Midbrain (tissue), 1 donor: ENCODE data around the gene HOXD8.

Experiments
- DNase-seq: peaks from one replicate; lab custom pipeline; 2025; lab: John Stamatoyannopoulos, UW

The HOXD8 gene

DNA sequence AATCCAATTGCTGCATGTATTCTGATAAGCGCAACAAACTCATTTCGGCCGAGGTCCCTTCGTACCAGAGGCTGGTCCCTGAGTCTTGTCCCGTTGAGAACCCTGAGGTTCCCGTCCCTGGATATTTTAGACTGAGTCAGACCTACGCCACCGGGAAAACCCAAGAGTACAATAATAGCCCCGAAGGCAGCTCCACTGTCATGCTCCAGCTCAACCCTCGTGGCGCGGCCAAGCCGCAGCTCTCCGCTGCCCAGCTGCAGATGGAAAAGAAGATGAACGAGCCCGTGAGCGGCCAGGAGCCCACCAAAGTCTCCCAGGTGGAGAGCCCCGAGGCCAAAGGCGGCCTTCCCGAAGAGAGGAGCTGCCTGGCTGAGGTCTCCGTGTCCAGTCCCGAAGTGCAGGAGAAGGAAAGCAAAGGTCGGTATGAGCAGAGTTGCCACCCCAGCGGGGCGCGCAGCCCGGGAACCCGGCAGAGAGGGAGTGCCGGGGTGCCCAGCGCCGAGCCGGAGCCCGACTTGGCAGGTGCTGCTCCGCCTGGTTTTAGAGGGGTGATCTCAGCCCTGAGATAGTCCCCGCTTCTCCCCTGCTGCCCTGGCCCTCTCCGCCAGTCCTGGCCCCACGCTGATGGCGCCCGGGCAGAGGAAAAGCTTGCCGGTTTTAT is 12.2 kb upstream of the HOXD8 start:
- no peak for DNase-seq

- DNase-seq = no peak
These were observed 11.6 kb upstream of the HOXD8 start for GRCh38 chr2:176117823-176118371.

- DNase-seq = no peak
These were observed 10.7 kb upstream of the HOXD8 start for GRCh38 chr2:176118601-176119339.

DNA sequence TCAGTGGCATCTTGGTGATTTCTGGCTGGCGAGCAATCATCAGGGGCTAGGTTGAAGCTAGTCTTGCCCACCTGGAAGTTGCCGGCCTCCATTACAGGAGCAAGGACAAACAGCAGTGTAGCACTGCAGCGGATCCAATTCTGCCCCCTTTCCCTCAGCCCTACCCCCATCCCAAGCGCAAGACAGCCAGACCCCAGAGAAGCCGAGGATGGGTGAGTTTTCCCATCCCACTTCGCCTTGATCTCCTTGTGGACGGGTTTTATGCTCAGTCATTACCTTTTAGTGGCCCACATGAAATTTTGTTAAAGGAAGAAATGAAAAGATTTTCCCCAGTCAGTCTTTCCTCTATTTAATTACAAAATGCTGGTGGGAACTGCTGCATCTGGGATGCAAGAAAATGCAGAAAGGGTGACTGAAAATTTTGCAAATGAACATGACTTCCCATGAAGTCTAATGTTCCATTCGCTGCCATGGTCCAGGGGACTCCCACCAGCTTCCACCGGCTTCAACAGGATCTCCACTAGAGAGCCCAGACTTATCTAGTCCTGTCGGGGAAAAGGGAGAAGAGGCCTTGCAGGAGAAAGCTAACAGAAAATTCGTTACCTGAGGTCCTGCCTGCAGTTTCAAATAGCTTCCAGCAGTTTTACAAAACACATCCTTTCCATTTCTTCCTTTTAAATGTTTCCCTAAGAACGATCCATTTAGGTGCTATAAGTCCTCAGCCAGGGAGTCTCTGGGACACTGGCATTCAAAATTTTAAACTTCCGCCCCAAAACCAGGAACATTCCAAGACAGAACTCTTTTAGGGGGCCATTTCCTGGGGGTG is 8.9 kb upstream of the HOXD8 start:
- no peak for DNase-seq

GRCh38 chr2:176121190-176122051 is 8.1 kb upstream of the HOXD8 start:
- no peak for DNase-seq

DNA sequence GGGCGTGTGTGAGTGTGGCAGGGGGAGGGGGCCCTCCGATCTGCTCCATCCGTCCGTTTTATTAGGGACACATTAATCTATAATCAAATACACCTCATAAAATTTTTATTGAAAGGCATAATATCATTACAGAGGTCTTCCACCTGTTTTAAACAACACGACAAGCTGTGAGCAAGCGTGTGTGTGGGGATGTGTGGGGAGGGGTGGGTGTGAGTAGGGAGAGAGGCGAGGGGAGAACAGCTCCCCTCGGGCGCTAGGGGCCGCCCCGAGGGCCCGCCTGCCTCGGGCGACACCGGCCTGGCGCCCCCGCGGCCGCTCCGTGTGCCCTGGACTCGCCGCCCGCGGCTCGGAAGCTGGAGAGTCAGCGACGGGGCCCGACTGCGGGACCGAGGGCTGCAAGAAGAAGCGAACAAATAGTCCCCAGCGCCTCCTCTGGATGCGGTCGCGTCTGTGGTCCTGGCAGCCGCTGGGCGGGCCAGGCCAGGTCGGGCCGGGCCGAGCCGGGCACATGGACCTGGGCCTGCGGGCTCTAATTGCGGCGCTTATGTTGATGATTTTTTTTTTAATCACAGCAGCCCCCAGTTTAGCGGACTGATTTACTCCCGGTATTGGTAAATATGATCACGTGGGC is 7.3 kb upstream of the HOXD8 start:
- DNase-seq = no peak

- DNase-seq = no peak
These were observed 6.7 kb upstream of the HOXD8 start, which contains the start of gene HOXD9 for GRCh38 chr2:176122683-176123410. TSS of gene HOXD9 (plus strand) at chr2:176122719. CDS start at chr2:176122769, 50 bp downstream.

GRCh38 chr2:176123411-176124109 is 5.9 kb upstream of the HOXD8 start:
- DNase-seq = no peak

- DNase-seq = no peak
These were observed 5.2 kb upstream of the HOXD8 start for GRCh38 chr2:176124110-176124946.

GRCh38 chr2:176124947-176125771 is 4.3 kb upstream of the HOXD8 start:
- DNase-seq = no peak

GRCh38 chr2:176125772-176126054 is 3.8 kb upstream of the HOXD8 start:
- no peak for DNase-seq

DNA sequence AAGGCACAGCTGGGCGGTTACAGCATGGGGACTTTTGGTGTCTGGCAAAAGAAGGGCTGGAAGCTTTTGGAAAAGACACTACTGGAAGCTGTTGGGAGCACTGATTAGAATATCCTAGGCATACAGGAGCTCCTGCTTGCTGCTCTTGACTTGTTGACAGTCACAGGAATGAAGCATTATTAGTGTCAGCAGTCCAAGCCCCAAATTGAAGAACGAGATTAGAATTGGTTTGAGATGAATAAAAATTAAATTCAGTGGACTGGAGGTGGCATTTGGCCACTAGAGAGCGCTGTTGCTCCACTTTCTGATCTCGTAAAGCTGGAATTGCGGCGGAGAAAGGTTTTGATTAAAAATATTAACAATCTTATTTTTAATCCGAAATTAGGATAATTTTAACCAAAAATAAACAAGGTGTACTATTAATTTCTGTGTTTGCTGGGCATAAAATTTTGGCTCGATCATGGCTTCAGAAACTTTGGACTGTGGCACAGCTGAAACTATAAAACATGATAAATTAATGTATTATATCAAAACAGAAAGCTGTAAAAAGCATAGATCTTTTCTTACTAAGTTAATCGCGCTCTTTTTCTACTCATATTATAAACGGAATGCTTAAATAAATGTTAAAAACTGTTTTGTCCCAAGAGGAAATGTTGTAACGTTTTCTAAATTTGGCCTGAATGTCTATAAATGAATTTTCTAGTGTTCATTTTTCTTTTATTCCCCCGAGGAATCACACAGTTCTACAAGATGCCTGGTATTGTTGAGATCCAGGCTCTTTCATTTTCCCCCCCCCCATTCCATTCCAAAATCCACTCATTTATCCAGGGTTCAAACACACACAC is 2.4 kb upstream of the HOXD8 start:
- DNase-seq = peak; percentile 71

GRCh38 chr2:176127774-176128072 is 1.8 kb upstream of the HOXD8 start:
- DNase-seq = no peak

DNA sequence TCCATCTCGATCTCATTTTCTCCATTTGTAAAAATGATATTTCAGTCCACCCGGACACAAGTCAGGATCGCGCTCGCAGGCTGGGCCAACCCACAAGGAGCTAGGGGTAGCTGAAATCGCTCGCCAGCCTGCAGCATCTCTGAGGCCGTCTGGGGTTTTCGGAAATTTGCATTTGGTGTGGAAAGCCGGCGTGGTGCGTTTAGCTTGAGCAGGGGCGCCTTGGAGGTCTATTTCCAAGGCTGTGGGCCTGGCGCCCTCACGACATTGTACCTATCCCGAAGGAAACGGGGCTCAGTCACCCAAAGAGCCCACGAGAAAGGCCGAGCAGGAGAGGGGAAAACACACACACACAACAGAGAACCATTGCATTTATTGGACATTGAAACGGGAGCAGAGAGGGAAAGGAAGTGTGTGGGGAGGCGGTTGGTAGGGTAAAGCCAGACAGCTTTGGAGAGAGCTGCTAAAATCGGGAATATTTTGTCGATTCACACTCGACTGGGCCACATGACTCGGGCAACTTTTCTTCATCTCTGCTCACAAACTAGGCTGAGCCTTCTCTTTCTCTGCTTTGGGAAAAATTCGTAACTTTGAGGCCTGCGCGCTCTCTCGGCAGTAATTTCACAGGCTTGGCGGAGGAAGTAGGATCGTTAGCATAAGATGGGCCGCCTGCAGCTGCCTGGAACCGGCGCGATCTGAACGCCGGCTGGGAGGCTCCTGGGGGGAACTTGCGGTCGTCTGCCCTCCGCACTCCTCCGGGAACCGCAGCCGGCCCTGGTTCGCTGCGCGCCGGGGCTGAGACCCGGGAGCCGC is 1.1 kb upstream of the HOXD8 start:
- DNase-seq = no peak

- no peak for DNase-seq
These were observed 275 bp downstream of the HOXD8 start for GRCh38 chr2:176129813-176130146.

DNA sequence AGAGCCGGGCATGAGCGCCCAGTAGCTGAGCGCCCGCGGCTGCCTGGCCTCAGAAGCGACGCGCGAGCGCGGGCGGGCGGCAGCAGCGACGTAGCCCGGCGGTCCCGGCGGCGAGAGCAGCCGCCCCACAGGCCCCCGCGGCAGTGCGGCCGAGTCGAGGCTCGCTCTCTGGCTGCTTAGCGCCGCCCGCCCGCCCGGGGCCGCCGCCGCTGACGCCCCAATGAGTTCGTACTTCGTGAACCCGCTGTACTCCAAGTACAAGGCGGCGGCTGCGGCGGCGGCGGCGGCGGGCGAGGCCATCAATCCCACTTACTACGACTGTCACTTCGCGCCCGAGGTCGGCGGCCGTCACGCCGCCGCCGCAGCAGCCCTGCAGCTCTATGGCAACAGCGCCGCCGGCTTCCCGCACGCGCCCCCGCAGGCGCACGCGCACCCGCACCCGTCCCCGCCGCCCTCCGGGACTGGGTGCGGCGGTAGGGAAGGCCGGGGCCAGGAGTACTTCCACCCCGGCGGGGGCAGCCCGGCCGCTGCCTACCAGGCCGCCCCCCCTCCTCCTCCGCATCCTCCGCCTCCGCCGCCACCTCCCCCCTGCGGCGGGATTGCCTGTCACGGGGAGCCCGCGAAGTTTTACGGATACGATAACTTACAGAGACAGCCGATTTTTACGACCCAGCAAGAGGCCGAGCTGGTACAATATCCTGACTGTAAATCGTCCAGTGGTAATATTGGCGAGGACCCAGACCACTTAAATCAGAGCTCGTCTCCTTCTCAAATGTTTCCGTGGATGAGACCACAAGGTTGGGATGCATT is 847 bp downstream of the HOXD8 start:
- no peak for DNase-seq
